HCT116 (cell line): Measurements from ENCODE around the gene VMP1. TPM values are rescaled to one million over a fixed set of nuclear protein-coding genes. Genes with fewer than 3 reads are reported as not detected.

Experiments used
- ATAC-seq: fragments of 200-7000 bp; cut with Tn5 transposase; 2 replicates; pipeline ENCODE4 v1.9.1; 2020; ENCODE audit warnings: mild to moderate bottlenecking, moderate library complexity
- BruUV-seq: library from RNA; stranded (reverse); fragments of 400-500 nt; replicated peaks from 2 replicates; lab custom pipeline; 2021; lab: Mats Ljungman, UMichigan
- CTCF ChIA-PET: fragments of 300-600 bp; sonication (Branson Sonifier 250); formaldehyde crosslinking; loops from one replicate; lab custom pipeline; 2021; ENCODE audit warnings: antibody characterized with exemption; lab: Charles Lee
- POLR2A ChIA-PET: fragments of 300-600, 350-600 bp; sonication (Branson Sonifier 250); formaldehyde crosslinking; loops from one replicate; lab custom pipeline; 2021; ENCODE audit warnings: antibody characterized with exemption; lab: Charles Lee
- RAD21 ChIA-PET, 2 experiments: fragments of 300-600 bp; sonication (Branson Sonifier 250); formaldehyde crosslinking; loops; one replicate each; lab custom pipeline; 2023; ENCODE audit warnings: low total read pairs in 2 of 2; ENCODE audit not compliant: uncharacterized antibody in 2 of 2, unreplicated experiment in 2 of 2, low non-redundant PET in 1 of 2; lab: Charles Lee
- DNase-seq: peaks from one replicate; pipeline ENCODE4 v3.0.0-alpha.2; 2010; ENCODE audit warnings: low read depth, low spot score
- H2AFZ ChIP-seq: fragments of 200-600 bp; shearing (Covaris generic), sonication (generic); 2 replicates; pipeline ENCODE4 v1.6.1; 2017; ENCODE audit warnings: low read depth, mixed run types, mixed read lengths, antibody characterized with exemption, low read length; ENCODE audit not compliant: poor library complexity, severe bottlenecking
- H3K27ac ChIP-seq: 2 replicates; pipeline ENCODE4 v1.5.1; 2012; ENCODE audit warnings: low read depth, low read length
- H3K27me3 ChIP-seq: fragments of 200-600 bp; sonication (generic); 2 replicates; pipeline ENCODE4 v1.6.1; 2016; ENCODE audit warnings: mixed run types, low read length, mixed read lengths; ENCODE audit not compliant: insufficient read depth
- H3K36me3 ChIP-seq, 2 experiments: fragments of 200-500 bp in 1 of 2; fragments of 200-600 bp in 1 of 2; sonication (Bioruptor generic) in 1 of 2; sonication (generic) in 1 of 2; 2 replicates each; pipeline versions ENCODE4 v1.5.1 to v1.6.1; 2014 to 2016; ENCODE audit warnings: low read length in 2 of 2, inconsistent platforms in 1 of 2, mixed read lengths in 1 of 2, mixed run types in 1 of 2; ENCODE audit not compliant: insufficient read depth in 2 of 2, control insufficient read depth in 1 of 2
- H3K4me1 ChIP-seq, 2 experiments: fragments of 200-600 bp in 1 of 2; sonication (generic) in 1 of 2; 2 replicates each; pipeline versions ENCODE4 v1.5.1 to v1.6.1; 2012 to 2017; ENCODE audit warnings: low read length in 2 of 2, inconsistent platforms in 1 of 2, mild to moderate bottlenecking in 1 of 2, mixed read lengths in 1 of 2, mixed run types in 1 of 2, moderate library complexity in 1 of 2; ENCODE audit not compliant: insufficient read depth in 2 of 2, control insufficient read depth in 1 of 2
- H3K4me2 ChIP-seq: fragments of 200-600 bp; sonication (generic); 2 replicates; pipeline ENCODE4 v1.6.1; 2017; ENCODE audit warnings: mixed run types, low read length, mixed read lengths
- H3K4me3 ChIP-seq, 2 experiments: fragments of 200-600 bp in 1 of 2; sonication (generic) in 1 of 2; replicated peaks in 1 of 2; 2 replicates each; pipeline ENCODE4 v1.5.1; 2011 to 2016; ENCODE audit warnings: low read length in 2 of 2, control low read depth in 1 of 2, low read depth in 1 of 2, mild to moderate bottlenecking in 1 of 2, mixed read lengths in 1 of 2, mixed run types in 1 of 2
- H3K79me2 ChIP-seq: fragments of 200-600 bp; sonication (generic); 2 replicates; pipeline ENCODE4 v1.6.1; 2017; ENCODE audit warnings: mild to moderate bottlenecking, mixed run types, low read length, moderate library complexity, mixed read lengths; ENCODE audit not compliant: insufficient read depth
- H3K9ac ChIP-seq: fragments of 200-600 bp; sonication (generic); 2 replicates; pipeline ENCODE4 v1.6.1; 2016; ENCODE audit warnings: low read length, mixed read lengths
- H3K9me2 ChIP-seq: fragments of 200-600 bp; sonication (generic), shearing (Covaris generic); 2 replicates; pipeline ENCODE4 v1.6.1; 2017; ENCODE audit warnings: mixed run types, mild to moderate bottlenecking, moderate library complexity; ENCODE audit not compliant: insufficient read depth
- H3K9me3 ChIP-seq, 2 experiments: fragments of 200-500 bp in 1 of 2; fragments of 200-600 bp in 1 of 2; sonication (Bioruptor generic) in 1 of 2; sonication (generic) in 1 of 2; 2 replicates each; pipeline ENCODE4 v1.6.1; 2014 to 2017; ENCODE audit warnings: low read length in 2 of 2, mixed read lengths in 2 of 2, inconsistent platforms in 1 of 2, low read depth in 1 of 2, mild to moderate bottlenecking in 1 of 2, mixed run types in 1 of 2, moderate library complexity in 1 of 2; ENCODE audit not compliant: control insufficient read depth in 1 of 2, insufficient read depth in 1 of 2
- H4K20me1 ChIP-seq: fragments of 200-600 bp; sonication (generic), shearing (Covaris generic); 2 replicates; pipeline ENCODE4 v1.6.1; 2017; ENCODE audit warnings: mixed run types, mild to moderate bottlenecking, moderate library complexity; ENCODE audit not compliant: insufficient read depth
- EZH2phosphoT487 ChIP-seq: fragments of 200-600 bp; IDR thresholded peaks from 2 replicates; pipeline ENCODE4 v1.6.1; 2018; ENCODE audit warnings: antibody characterized with exemption, borderline replicate concordance
- POLR2A ChIP-seq: IDR thresholded peaks from 2 replicates; pipeline ENCODE4 v1.7.0; 2011; ENCODE audit warnings: borderline replicate concordance; ENCODE audit not compliant: insufficient read depth, insufficient read length; ENCODE audit errors: extremely low read depth
- POLR2AphosphoS5 ChIP-seq: IDR thresholded peaks from 2 replicates; pipeline ENCODE4 v1.6.1; 2011; ENCODE audit warnings: mild to moderate bottlenecking, low read depth, low read length, moderate library complexity
- SP1 ChIP-seq: IDR thresholded peaks from 2 replicates; pipeline ENCODE4 v1.6.1; 2012; ENCODE audit warnings: low read depth
- TCF7L2 ChIP-seq: IDR thresholded peaks from 2 replicates; pipeline ENCODE4 v1.7.0; 2011; ENCODE audit warnings: borderline replicate concordance, inconsistent platforms; ENCODE audit not compliant: insufficient read depth, insufficient read length; ENCODE audit errors: extremely low read depth
- ZFX ChIP-seq: fragments of 450-650 bp; IDR thresholded peaks from 2 replicates; pipeline ENCODE4 v1.6.1; 2017
- ZNF274 ChIP-seq: fragments of 200-500 bp; sonication (Bioruptor generic); IDR thresholded peaks from 2 replicates; pipeline ENCODE4 v1.6.1; 2014; ENCODE audit warnings: mild to moderate bottlenecking, low read depth, low read length, inconsistent platforms
- intact Hi-C: fragments of 100-400 bp; cut with micrococcal nuclease; formaldehyde crosslinking; loops from 2 replicates; pipeline ENCODE4 v1.10.0; 2022
- total RNA-seq: library from RNA; stranded (reverse); gene quantifications from one replicate; pipeline ENCODE4 v1.2.1, GENCODE V29; 2021; ENCODE audit not compliant: unreplicated experiment
- TF ChIP-seq, protein P1 (sequence below), 3 experiments: fragments of 200-600 bp in 1 of 3; sonication (generic) in 1 of 3; IDR thresholded peaks in 2 of 3; conservative IDR thresholded peaks in 1 of 3; 2 replicates each; pipeline ENCODE4 v1.5.1; 2012 to 2017; ENCODE audit warnings: low read depth in 2 of 3, low read length in 2 of 3, antibody characterized with exemption in 1 of 3, borderline replicate concordance in 1 of 3, control low read depth in 1 of 3, mild to moderate bottlenecking in 1 of 3, mixed read lengths in 1 of 3, mixed run types in 1 of 3, moderate library complexity in 1 of 3; ENCODE audit not compliant: insufficient read depth in 1 of 3
- TF ChIP-seq, protein P2 (sequence below): IDR thresholded peaks from 2 replicates; pipeline ENCODE4 v1.6.1; 2012; ENCODE audit warnings: low read depth

Gene VMP1
- total RNA-seq, 1 experiment from 2014 or later = 366 TPM

DNA sequence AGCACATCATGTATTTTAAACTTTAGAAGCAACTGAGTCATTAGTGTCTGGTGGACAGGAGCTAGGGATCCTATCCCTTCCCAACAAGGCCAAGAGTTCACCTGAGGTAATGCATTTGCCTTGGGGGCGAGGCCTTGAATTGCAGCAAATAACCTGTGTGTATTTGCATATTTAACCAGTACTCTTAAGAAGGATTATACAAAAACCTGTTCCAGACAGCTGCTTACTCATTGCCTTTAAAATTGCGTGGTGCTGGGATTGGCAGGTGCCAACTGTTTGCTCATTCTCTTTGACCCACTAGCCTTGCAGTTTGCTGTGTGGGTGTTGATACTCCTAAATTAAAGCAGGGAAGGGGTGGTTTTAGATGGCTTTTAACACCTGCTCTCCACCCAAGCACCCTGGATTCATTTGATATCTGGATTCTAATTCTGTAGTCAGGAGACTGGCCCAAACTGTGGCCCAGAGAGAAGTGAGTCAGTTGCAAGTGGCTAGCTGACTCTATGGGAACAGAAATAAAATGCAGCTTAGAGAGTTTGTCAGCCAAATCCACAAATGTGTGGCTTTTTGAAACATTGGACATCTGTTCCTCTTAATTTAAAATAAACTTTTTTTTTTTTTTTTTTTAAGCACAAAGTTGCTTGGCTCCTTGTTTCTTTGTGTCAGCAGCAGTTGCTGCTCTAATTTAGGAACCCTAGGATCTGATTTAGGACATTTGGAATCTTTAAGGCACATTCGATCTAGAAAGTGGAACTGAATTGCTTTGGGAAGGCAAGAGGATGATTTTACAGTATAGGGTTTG is 138.3 kb downstream of the VMP1 start:
- RAD21 ChIA-PET = no interaction called here
- intact Hi-C loops = no loop called here
- Histone ChIP-seq H2AFZ (no peak overlapping the region), H3K79me2 (peaks cover 7% of the 10 kb centered on the region), H3K4me2 (peak overlapping the region; percentile 68), H3K36me3 (peaks cover under 1 to 4% of the 10 kb centered on the region in 2 experiments; a peak in 3 of 4 replicates), H3K27ac (peak overlapping the region; percentile 97), H3K9ac (peak overlapping the region; percentile 92), H3K4me3 (peak overlapping the region in 1 of 2 experiments; percentile 32; a peak in 2 of 4 replicates), H4K20me1 (no peaks in the 10 kb centered on the region), H3K9me2 (no peaks in the 10 kb centered on the region), H3K4me1 (peaks cover 82 to 98% of the 10 kb centered on the region in 2 experiments), H3K27me3 (no peaks in the 10 kb centered on the region), H3K9me3 (no peaks in the 10 kb centered on the region)
- CTCF ChIA-PET = interaction anchor here (0.7 to 2.7 kb wide), 6 partner anchors 14 to 97 kb away, joined by 3 to 20 read pairs (median 4); no protein-coding TSS in a partner anchor
- peak; percentile 90 for DNase-seq
- peak; percentile 13 for ATAC-seq
- POLR2A ChIA-PET = interaction anchor here (0.7 to 15.2 kb wide), 10 partner anchors 8 to 139 kb away, joined by 3 to 443 read pairs (median 4); partner anchors contain the start of genes PTRH2 and VMP1
- BruUV-seq = TSS peak; percentile 57
- peak; percentile 30 for TF ChIP-seq TCF7L2
- no peak for TF ChIP-seq POLR2A
- peak; percentile 55 for TF ChIP-seq POLR2AphosphoS5

DNA sequence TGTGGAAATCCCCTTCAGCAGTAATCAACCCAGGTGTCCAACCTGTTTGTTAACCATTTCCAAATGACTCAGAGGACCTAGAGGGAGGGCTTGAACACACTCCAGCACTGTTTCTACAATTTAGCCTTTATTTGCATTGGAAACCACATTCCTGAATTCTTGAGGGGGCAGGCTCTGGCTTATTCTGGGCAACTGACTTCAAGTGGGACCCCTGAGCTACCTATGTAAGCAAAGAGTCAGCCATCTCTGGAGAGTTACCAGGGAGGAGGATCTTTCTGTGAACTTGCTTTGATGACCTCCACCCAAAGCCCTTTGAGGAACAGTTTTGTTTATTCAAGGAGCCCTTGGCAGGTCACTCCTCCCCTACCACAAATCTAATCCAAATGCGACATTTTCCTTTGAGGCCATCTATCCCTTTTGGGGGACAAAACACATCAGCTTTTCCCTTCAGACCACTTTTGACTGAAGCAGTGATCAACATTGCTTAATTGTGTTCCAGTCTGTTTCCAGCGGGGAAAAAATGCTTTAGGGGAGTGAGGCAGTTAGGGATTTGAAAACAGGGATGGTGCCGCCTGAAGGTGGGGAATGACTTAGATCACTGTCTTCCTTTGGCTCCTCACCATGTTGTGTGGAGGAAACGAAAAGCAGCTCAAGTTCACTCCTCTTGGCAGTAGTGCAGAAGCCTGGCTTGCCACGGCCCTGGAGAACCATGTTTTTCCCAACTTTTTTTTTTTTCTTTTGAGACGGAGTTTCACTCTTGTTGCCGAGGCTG is 139.1 kb downstream of the VMP1 start:
- Histone ChIP-seq H3K27me3 (no peaks in the 10 kb centered on the region), H3K4me1 (peaks cover 76 to 97% of the 10 kb centered on the region in 2 experiments), H3K9me2 (no peaks in the 10 kb centered on the region), H2AFZ (no peak overlapping the region), H3K79me2 (no peaks in the 10 kb centered on the region), H3K9me3 (no peaks in the 10 kb centered on the region), H3K36me3 (no peaks in the 10 kb centered on the region), H3K9ac (peak overlapping the region; percentile 92), H3K4me3 (peak overlapping the region; percentile 9 to 32; a peak in 3 of 4 replicates), H3K27ac (peak overlapping the region; percentile 97), H3K4me2 (peak overlapping the region; percentile 68), H4K20me1 (no peaks in the 10 kb centered on the region)
- ChIA-PET POLR2A (interaction anchor here (1.8 to 15.2 kb wide), 5 partner anchors 9 to 95 kb away, joined by 5 to 443 read pairs (median 10); no protein-coding TSS in a partner anchor), CTCF (interaction anchor here (0.9 to 2.7 kb wide), 4 partner anchors 13 to 190 kb away, joined by 3 to 20 read pairs (median 6); no protein-coding TSS in a partner anchor), RAD21 (interaction anchor here in 1 of 2 experiments (0.6 to 1.0 kb wide), 2 partner anchors 52 to 55 kb away, joined by 3 read pairs; no protein-coding TSS in a partner anchor)
- peak; percentile 94 for DNase-seq
- intact Hi-C loops = no loop called here
- ATAC-seq = peak; percentile 30
- no TSS peak for BruUV-seq
- no peak for TF ChIP-seq SP1
- TF ChIP-seq ZNF274 = no peak
- TF ChIP-seq EZH2phosphoT487 = no peak
- peak; percentile 89 for TF ChIP-seq TCF7L2
- TF ChIP-seq ZFX = no peak
- TF ChIP-seq, protein P1, sequence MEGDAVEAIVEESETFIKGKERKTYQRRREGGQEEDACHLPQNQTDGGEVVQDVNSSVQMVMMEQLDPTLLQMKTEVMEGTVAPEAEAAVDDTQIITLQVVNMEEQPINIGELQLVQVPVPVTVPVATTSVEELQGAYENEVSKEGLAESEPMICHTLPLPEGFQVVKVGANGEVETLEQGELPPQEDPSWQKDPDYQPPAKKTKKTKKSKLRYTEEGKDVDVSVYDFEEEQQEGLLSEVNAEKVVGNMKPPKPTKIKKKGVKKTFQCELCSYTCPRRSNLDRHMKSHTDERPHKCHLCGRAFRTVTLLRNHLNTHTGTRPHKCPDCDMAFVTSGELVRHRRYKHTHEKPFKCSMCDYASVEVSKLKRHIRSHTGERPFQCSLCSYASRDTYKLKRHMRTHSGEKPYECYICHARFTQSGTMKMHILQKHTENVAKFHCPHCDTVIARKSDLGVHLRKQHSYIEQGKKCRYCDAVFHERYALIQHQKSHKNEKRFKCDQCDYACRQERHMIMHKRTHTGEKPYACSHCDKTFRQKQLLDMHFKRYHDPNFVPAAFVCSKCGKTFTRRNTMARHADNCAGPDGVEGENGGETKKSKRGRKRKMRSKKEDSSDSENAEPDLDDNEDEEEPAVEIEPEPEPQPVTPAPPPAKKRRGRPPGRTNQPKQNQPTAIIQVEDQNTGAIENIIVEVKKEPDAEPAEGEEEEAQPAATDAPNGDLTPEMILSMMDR (IDR thresholded peaks at IDR 0.05 in 2 of 3, conservative IDR thresholded peaks at IDR 0.05 in 1 of 3; ENCODE audit: borderline replicate concordance in 1 of 3, insufficient read depth in 1 of 3, low read depth in 2 of 3, low read length in 2 of 3) = no peak
- TF ChIP-seq, protein P2, sequence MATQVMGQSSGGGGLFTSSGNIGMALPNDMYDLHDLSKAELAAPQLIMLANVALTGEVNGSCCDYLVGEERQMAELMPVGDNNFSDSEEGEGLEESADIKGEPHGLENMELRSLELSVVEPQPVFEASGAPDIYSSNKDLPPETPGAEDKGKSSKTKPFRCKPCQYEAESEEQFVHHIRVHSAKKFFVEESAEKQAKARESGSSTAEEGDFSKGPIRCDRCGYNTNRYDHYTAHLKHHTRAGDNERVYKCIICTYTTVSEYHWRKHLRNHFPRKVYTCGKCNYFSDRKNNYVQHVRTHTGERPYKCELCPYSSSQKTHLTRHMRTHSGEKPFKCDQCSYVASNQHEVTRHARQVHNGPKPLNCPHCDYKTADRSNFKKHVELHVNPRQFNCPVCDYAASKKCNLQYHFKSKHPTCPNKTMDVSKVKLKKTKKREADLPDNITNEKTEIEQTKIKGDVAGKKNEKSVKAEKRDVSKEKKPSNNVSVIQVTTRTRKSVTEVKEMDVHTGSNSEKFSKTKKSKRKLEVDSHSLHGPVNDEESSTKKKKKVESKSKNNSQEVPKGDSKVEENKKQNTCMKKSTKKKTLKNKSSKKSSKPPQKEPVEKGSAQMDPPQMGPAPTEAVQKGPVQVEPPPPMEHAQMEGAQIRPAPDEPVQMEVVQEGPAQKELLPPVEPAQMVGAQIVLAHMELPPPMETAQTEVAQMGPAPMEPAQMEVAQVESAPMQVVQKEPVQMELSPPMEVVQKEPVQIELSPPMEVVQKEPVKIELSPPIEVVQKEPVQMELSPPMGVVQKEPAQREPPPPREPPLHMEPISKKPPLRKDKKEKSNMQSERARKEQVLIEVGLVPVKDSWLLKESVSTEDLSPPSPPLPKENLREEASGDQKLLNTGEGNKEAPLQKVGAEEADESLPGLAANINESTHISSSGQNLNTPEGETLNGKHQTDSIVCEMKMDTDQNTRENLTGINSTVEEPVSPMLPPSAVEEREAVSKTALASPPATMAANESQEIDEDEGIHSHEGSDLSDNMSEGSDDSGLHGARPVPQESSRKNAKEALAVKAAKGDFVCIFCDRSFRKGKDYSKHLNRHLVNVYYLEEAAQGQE = no peak
